K562 (cell line): Measurements from ENCODE around the gene MKLN1. TPM values are rescaled to one million over a fixed set of nuclear protein-coding genes. Genes with fewer than 3 reads are reported as not detected.

ENCODE experiments used
- ATAC-seq: fragments of 200-7000 bp; cut with Tn5 transposase; 3 replicates; pipeline ENCODE4 v1.9.1; 2020; ENCODE audit warnings: moderate library complexity
- BruUV-seq: library from RNA; stranded (reverse); fragments of 400-500 nt; replicated peaks from 2 replicates; lab custom pipeline; 2021; lab: Mats Ljungman, UMichigan
- CTCF ChIA-PET: fragments of 300-600 bp; formaldehyde crosslinking; extraction: SDS; loops from one replicate; lab custom pipeline; 2021; ENCODE audit warnings: low intra/inter-chr PET ratio; lab: Yijun Ruan, JAX
- POLR2A ChIA-PET: fragments of 300-600, 350-650 bp; sonication (Branson Sonifier 250); formaldehyde crosslinking; extraction: SDS; loops from one replicate; lab custom pipeline; 2021; ENCODE audit warnings: antibody characterized with exemption, inconsistent platforms; lab: Yijun Ruan, JAX
- DNase-seq, 4 experiments: peaks; one replicate each; pipeline versions ENCODE4 v3.0.0 to v3.0.0-alpha.2; 2011 to 2018; ENCODE audit warnings: low spot score in 3 of 4, mixed read lengths in 3 of 4; ENCODE audit errors: extremely low read depth in 1 of 4
- FAIRE-seq: peaks from 2 replicates; lab custom pipeline; 2011; peaks lifted over from hg19 to GRCh38; lab: Jason Lieb, UNC
- H2AFZ ChIP-seq: 2 replicates; pipeline ENCODE4 v1.6.0; 2011; ENCODE audit warnings: low read depth, low read length, control low read depth, inconsistent platforms
- H3K27ac ChIP-seq: fragments of 200-600 bp; 3 replicates; pipeline ENCODE4 v1.8.0; 2011; ENCODE audit warnings: low read depth, mild to moderate bottlenecking, control low read depth, inconsistent platforms, low read length, moderate library complexity, mixed read lengths; ENCODE audit errors: extremely low read depth
- H3K27me3 ChIP-seq, 2 experiments: fragments of 300-600 bp in 1 of 2; 2 replicates in 1 of 2; 3 replicates in 1 of 2; pipeline versions ENCODE4 v1.6.0 to v1.8.0; 2011; ENCODE audit warnings: inconsistent platforms in 2 of 2, low read length in 2 of 2, mild to moderate bottlenecking in 1 of 2, mixed read lengths in 1 of 2, moderate library complexity in 1 of 2; ENCODE audit not compliant: control insufficient read depth in 2 of 2, insufficient read depth in 2 of 2
- H3K36me3 ChIP-seq: fragments of 300-600 bp; 3 replicates; pipeline ENCODE4 v1.8.0; 2011; ENCODE audit warnings: mild to moderate bottlenecking, low read length, inconsistent platforms; ENCODE audit not compliant: control insufficient read depth, insufficient read depth
- H3K4me1 ChIP-seq, 2 experiments: fragments of 200-600 bp in 1 of 2; replicated peaks in 1 of 2; 2 replicates in 1 of 2; 3 replicates in 1 of 2; pipeline versions ENCODE4 v1.5.1 to v1.8.0; 2011; ENCODE audit warnings: inconsistent platforms in 2 of 2, low read length in 2 of 2, mild to moderate bottlenecking in 1 of 2, mixed read lengths in 1 of 2, moderate library complexity in 1 of 2; ENCODE audit not compliant: control insufficient read depth in 2 of 2, insufficient read depth in 2 of 2
- H3K4me2 ChIP-seq: 2 replicates; pipeline ENCODE4 v1.6.1; 2011; ENCODE audit warnings: low read length, control low read depth, inconsistent platforms, mixed read lengths; ENCODE audit not compliant: insufficient read depth
- H3K4me3 ChIP-seq: fragments of 200-600 bp; sonication (generic), shearing (Covaris generic); 2 replicates; pipeline ENCODE4 v1.5.1; 2016; ENCODE audit warnings: control low read depth, inconsistent platforms
- H3K79me2 ChIP-seq: fragments of 200-600 bp; 3 replicates; pipeline ENCODE4 v1.8.0; 2011; ENCODE audit warnings: low read length, inconsistent platforms; ENCODE audit not compliant: control insufficient read depth, insufficient read depth
- H3K9ac ChIP-seq, 2 experiments: 2 replicates each; pipeline versions ENCODE4 v1.6.0 to v1.6.1; 2011; ENCODE audit warnings: low read depth in 2 of 2, low read length in 2 of 2, control low read depth in 1 of 2, inconsistent platforms in 1 of 2, mild to moderate bottlenecking in 1 of 2, mixed read lengths in 1 of 2; ENCODE audit not compliant: insufficient read depth in 1 of 2
- H3K9me1 ChIP-seq: one replicate; pipeline ENCODE4 v1.6.0; 2011; ENCODE audit warnings: inconsistent platforms, mild to moderate bottlenecking, low read length, moderate library complexity; ENCODE audit not compliant: control insufficient read depth, insufficient read depth
- H3K9me3 ChIP-seq: replicated peaks from 2 replicates; pipeline ENCODE4 v1.5.1; 2011; ENCODE audit warnings: low read depth, low read length, inconsistent platforms; ENCODE audit not compliant: control insufficient read depth, insufficient read depth
- H4K20me1 ChIP-seq: replicated peaks from 2 replicates; pipeline ENCODE4 v1.6.1; 2011; ENCODE audit warnings: low read length, inconsistent platforms, mixed read lengths; ENCODE audit not compliant: control insufficient read depth, insufficient read depth
- CEBPB ChIP-seq: fragments of 450-650 bp; IDR thresholded peaks from 2 replicates; pipeline ENCODE4 v1.6.1; 2016; ENCODE audit warnings: missing genetic modification characterization, missing compliant biosample characterization
- CEBPG ChIP-seq, 3 experiments: fragments of 200-800 bp in 1 of 3; sonication (Bioruptor generic) in 1 of 3; sonication (generic) in 1 of 3; formaldehyde crosslinking in 1 of 3; IDR thresholded peaks in 2 of 3; conservative IDR thresholded peaks in 1 of 3; 2 replicates each; pipeline versions ENCODE4 v1.6.1 to v1.8.0; 2016 to 2022; ENCODE audit warnings: missing compliant biosample characterization in 2 of 3, missing genetic modification characterization in 2 of 3, mild to moderate bottlenecking in 1 of 3, missing genetic modification reagents in 1 of 3
- CREB3L1 ChIP-seq: fragments of 450-650 bp; IDR thresholded peaks from 2 replicates; pipeline ENCODE4 v1.6.1; 2014; ENCODE audit warnings: low read depth, mild to moderate bottlenecking, moderate library complexity, borderline replicate concordance
- MEIS2 ChIP-seq: fragments of 450-650 bp; IDR thresholded peaks from 2 replicates; pipeline ENCODE4 v1.6.1; 2014; ENCODE audit warnings: mild to moderate bottlenecking; ENCODE audit not compliant: partially characterized antibody
- SETDB1 ChIP-seq: IDR thresholded peaks from one replicate; pipeline ENCODE4 v1.6.1; 2012; ENCODE audit warnings: low read length, control low read depth, inconsistent platforms
- TCF7 ChIP-seq: sonication (generic); IDR thresholded peaks from 2 replicates; pipeline ENCODE4 v1.6.1; 2016; ENCODE audit warnings: antibody characterized with exemption, borderline replicate concordance
- TRIM24 ChIP-seq, 2 experiments: fragments of 450-650 bp; IDR thresholded peaks; 2 replicates each; pipeline ENCODE4 v1.6.1; 2016
- WGBS: fragments of 100-300 bp; shearing (Covaris generic); methylation state at CpG from one replicate; pipeline ENCODE4 v1.1.6; 2016; ENCODE audit warnings: low coverage, mixed read lengths; ENCODE audit not compliant: insufficient coverage; ENCODE audit errors: missing lambda C conversion rate; 5-methylcytosine and 5-hydroxymethylcytosine counted together
- in situ Hi-C: fragments of 300-500 bp; cut with MboI; formaldehyde crosslinking; loops from 4 replicates; pipeline ENCODE4 v1.15.0; 2018; ENCODE audit warnings: inconsistent platforms, mixed read lengths
- intact Hi-C: fragments of 100-400 bp; cut with micrococcal nuclease; formaldehyde crosslinking; loops from 2 replicates; pipeline ENCODE4 v1.14.2; 2022
- polyA plus RNA-seq, 8 experiments: library from polyadenylated mRNA; depleted of rRNA in 4 of 8; stranded (reverse) in 5 of 8; unstranded in 3 of 8; fragments of >200 nt; fragmentation: Nextera tagmentation in 2 of 8; fragmentation: Illumina TruSeq in 1 of 8; extraction: Ambion mirVana in 2 of 8; extraction: Trizol in 1 of 8; gene quantifications; 2 replicates each; pipeline versions ENCODE4 v1.2.1 to v1.2.3, GENCODE V29; 2011 to 2014; ENCODE audit warnings: inconsistent platforms in 1 of 8, missing spikeins in 1 of 8
- total RNA-seq, 7 experiments: library from RNA; depleted of rRNA in 6 of 7; stranded (reverse); fragments of >200 nt in 6 of 7; fragmentation: Illumina TruSeq in 2 of 7; extraction: Trizol in 2 of 7; gene quantifications; 2 replicates each; pipeline versions ENCODE4 v1.2.1 to v1.2.3, GENCODE V29; 2011 to 2021; ENCODE audit warnings: low replicate concordance in 1 of 7

The MKLN1 gene
- total and polyA plus RNA-seq, 9 of the 15 experiments (the other 6 are each of a cell fraction or from before 2014, with no cell fraction given) = 18.6 to 80.4 (median 56.0) TPM

- Histone ChIP-seq H3K79me2 (peaks cover 100% of the 10 kb centered on the region), H3K27me3 (no peaks in the 10 kb centered on the region), H3K9me1 (no peaks in the 10 kb centered on the region), H3K27ac (no peak overlapping the region), H4K20me1 (no peaks in the 10 kb centered on the region; the same call in 1 of the 2 replicates), H3K9me3 (no peaks in the 10 kb centered on the region), H3K4me3 (no peak overlapping the region), H3K4me1 (peaks cover 0 to 15% of the 10 kb centered on the region in 2 experiments; a peak in 2 of 5 replicates), H2AFZ (no peak overlapping the region), H3K4me2 (no peak overlapping the region), H3K36me3 (no peaks in the 10 kb centered on the region), H3K9ac (no peak overlapping the region)
- ChIA-PET POLR2A (interaction anchor here (1.5 kb wide), 1 partner anchor 9 kb away, joined by 3 read pairs; no protein-coding TSS in a partner anchor), CTCF (no interaction called here)
- 15% methylated on average over 3 of the region's 3 CpGs for WGBS
- in situ Hi-C loops = no loop called here
- TF ChIP-seq TCF7 = no peak
- no peak for TF ChIP-seq CEBPG (CRISPR knock-in tag; IDR thresholded peaks at IDR 0.05)
- TF ChIP-seq CEBPG (tag; conservative IDR thresholded peaks at IDR 0.05 in 1 of 2, IDR thresholded peaks at IDR 0.05 in 1 of 2) = peak; percentile 55 to 79
- no peak for TF ChIP-seq SETDB1
- no peak for TF ChIP-seq CREB3L1
- peak; percentile 87 for TF ChIP-seq CEBPB (tag)
- TF ChIP-seq MEIS2 = peak; percentile 25
- TF ChIP-seq TRIM24 (IDR thresholded peaks at IDR 0.05) = 0 out of 4 replicates have a peak, but pooled peaks of 1 of the 2 experiments have one; percentile 6
- FAIRE-seq = no peak
- no TSS peak for BruUV-seq
- ATAC-seq = peak; percentile 9; the same call in 2 of the 3 replicates
- DNase-seq = no peak
- intact Hi-C loops = no loop called here
These were observed 38.2 kb downstream of the MKLN1 start for GRCh38 chr7:131365838-131366237.
